GM21528 (cell line): Measurements from ENCODE around the gene PATJ.
"Not testable (repeated sequence)": the region's sequence is repeated elsewhere in the genome, so short reads cannot be mapped to it uniquely, and the experiment has no call there.

ENCODE experiments used
- ATAC-seq: cut with Tn5 transposase; IDR thresholded peaks from one replicate; pipeline ENCODE4 v1.9.1; 2021; ENCODE audit warnings: mild to moderate bottlenecking, moderate library complexity; ENCODE audit not compliant: unreplicated experiment, low FRiP score

Gene PATJ

DNA sequence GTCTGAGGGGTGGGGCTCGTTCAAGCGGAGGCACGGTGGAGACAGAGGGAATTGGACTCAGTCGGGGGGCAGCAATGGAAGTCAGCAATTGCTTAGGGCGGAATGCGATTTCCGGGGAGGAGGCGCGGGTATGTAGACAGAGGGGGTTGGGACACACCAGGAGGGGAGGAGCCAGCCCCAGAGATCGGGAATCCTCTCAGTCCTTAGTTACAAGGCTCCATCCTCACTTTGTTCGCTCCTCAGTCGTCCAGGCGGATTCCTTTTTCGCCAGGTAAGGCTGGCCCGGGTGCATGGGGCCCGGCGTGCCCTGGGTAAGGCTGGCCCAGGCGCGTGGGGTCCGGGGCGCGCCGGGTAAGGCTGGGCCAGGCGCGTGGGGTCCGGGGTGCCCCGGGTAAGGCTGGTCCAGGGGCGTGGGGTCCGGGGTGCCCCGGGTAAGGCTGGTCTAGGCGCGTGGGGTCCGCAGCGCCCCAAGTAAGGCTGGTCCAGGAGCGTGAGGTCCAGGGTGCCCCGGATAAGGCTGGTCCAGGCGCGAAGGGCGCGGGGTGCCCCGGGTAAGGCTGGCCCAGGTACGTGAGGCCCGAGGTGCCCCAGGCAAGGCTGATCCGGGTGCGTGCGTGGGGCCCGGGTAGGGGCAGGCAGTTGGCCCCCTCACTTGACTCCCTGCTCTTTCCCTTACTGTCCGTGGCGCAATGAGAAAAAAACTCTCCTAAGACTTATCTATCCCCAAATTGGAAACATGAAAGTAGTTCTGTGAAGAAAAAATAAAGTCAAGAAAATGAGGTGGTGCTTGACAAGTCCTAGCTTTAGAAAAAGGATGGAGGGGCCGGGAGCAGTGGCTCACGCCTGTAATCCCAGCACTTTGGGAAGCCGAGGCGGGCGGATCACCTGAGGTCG lies 452.6 kb downstream of the PATJ start, which contains the start of gene L1TD1:
L1TD1 (plus strand) TSS at position 199 of the 894 bp plus-strand sequence. CDS start 11,780 bp downstream, outside the sequence.
- ATAC-seq = no peak

DNA sequence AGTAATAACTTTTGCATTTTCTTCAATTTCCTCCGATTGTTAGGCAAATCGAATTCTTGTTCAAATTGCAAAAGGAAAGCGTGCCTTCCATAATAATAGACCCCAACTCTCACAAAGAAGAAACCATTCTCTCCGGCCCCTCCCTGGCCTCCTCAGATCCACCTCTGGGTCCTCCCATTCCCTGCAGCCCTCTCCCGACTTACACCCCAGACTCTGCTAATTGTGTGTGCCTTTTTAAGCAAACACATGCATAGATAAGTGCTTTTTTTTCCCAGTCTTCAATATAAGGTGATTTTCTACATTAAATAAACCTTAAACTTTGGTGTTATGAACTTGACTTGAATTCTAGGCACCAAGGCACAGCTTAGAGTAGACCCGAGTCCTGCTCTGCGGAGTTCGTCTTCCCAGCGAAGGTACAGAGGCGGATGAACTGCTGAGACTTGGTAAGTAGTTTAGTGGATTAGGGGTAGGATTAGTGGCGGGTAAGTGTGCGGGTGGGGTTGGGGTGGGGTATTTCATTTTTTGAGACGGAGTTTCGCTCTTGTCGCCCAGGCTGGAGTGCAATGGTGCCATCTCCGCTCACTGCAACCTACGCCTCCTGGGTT lies 453.9 kb downstream of the PATJ start:
- no peak for ATAC-seq

DNA sequence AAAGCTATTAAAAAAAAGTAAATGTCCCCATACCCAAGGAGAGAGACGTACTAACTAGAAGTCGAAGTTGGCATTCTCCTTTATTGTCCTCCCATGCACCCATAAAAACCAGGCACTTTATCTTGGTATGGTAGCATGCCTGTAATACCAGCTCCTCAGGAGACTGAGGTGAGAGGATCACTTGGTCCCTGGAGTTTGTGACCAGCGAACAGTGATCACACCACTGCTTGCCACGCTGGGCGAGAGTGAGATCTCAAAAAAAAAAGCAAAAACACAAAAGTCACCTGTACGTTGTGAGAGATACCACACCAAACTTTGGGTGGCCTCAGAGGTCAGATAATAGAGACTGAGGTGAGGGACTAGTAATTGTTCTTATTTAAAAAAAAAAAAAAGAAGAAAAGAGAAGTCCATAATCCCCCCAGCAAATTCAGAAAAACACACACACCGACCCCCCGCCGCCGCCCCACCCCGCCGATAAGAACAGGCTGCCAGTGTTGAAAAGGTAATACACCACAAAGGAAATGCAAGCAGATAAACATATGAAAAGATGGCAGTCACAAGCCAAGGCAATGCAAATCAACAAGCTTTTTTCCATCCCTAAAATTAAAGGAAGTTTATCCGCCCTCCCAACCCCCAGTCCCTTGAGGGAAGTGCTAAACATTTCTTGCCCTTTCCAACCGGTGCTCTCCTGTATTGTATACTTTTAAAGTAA lies 455.9 kb downstream of the PATJ start:
- ATAC-seq = no peak

DNA sequence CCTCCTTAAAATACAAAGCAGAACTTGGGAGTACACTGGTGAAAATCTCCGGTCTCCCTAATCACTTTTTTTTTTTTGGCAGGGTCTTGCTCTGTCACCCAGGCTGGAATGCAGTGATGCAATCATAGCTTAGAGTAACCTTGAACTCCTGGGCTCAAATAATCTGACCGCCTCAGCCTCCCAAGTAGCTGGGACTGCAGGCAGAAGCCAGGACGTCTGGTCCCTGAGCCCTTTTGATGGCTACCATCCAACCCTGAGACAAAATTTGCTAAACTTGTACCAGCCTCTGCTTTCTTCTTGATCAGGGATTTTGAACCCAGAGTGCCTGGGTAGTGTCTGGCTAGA lies 456.5 kb downstream of the PATJ start:
- no peak for ATAC-seq

DNA sequence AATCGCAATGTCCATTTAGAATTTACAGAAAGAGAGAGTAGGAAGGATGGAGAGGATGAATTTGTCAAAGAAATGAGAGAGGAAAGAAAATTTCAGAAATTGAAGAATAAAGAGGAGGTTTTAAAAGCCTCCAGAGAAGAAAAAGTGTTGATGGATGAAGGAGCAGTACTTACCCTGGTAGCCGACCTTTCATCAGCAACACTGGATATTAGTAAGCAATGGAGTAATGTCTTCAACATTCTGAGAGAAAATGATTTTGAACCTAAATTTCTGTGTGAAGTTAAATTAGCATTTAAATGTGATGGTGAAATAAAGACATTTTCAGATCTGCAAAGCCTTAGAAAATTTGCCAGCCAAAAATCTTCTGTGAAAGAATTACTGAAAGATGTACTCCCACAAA lies 464.9 kb downstream of the PATJ start:
- ATAC-seq = no peak

DNA sequence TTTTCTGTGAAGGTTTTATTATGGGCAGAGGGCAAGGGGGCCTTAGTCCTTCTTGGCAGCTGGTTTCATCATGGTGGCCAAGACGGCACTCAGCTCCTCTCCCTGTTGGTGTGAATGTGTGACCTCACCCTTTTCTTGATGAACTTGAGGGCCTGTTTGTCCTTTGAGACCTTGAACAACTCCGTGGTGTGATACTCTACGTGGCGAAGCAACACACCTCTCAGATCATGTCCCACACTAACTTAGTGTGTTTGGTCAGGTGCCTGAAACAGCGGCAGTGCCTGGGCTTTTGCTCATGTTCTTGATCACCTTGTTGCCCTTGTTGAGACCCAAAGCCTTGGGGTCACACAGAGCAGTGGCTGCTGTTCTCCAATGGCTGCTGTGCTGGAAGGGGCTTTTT lies 465.8 kb downstream of the PATJ start:
- no peak for ATAC-seq

DNA sequence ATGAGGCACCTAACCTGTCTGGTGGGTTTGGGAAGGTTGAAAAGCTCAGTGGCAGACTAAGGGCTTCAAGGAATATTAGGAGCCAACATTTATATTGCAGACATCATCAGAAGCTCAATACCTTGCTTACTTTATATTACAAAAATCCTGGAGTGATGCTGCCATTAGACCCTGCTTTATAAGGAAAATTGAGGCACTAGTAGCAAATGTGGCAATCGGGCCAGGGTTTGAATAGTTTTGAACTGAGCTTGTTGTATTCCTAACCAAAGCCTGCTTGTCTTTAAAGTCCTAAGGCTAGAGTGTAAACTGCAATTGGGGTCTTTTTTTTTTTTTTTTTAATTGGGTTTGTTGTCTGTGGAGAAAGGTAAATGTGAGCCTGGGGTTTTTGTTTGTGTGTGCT lies 466.7 kb downstream of the PATJ start:
- ATAC-seq = no peak

DNA sequence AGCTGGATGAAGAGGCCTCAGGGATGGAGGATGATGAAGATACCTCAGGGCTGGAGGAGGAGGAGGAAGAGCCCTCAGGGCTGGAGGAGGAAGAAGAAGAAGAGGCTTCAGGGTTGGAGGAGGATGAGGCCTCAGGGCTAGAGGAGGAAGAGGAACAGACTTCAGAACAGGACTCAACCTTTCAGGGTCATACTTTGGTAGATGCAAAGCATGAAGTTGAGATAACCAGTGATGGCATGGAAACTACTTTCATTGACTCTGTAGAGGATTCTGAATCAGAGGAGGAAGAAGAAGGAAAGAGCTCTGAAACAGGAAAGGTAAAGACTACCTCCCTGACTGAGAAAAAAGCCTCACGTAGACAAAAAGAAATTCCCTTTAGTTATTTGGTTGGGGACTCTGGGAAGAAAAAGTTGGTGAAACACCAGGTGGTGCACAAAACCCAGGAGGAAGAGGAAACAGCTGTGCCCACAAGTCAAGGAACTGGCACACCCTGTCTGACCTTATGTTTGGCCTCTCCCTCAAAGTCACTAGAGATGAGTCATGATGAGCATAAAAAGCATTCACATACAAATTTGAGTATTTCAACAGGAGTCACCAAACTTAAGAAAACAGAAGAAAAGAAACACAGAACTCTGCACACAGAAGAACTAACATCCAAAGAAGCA lies 467.8 kb downstream of the PATJ start:
- no peak for ATAC-seq

DNA sequence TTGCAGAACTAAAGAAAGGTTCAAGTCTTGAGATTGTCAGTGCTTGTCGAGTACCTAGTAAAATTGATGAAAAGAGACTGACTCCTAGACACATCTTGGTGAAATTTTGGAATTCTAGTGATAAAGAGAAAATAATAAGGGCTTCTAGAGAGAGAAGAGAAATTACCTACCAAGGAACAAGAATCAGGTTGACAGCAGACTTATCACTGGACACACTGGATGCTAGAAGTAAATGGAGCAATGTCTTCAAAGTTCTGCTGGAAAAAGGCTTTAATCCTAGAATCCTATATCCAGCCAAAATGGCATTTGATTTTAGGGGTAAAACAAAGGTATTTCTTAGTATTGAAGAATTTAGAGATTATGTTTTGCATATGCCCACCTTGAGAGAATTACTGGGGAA lies 468.7 kb downstream of the PATJ start:
- no peak for ATAC-seq

DNA sequence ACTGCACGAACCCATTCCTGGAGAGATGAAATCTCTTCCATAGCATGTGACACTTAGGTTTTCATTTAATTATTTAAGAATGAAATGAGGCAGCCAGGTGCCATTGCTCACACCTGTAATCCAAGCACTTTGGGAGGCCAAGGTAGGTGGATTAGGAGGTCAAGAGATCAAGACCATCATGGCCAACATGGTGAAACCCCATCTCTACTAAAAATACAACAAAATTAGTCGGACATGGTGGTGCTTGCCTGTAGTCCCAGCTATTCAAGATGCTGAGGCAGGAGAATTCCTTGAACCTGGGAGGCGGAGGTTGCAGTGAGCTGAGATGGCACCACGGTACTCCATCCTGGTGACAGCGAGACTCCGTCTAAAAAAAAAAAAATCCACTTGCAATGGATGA lies 470.1 kb downstream of the PATJ start:
- no peak for ATAC-seq

DNA sequence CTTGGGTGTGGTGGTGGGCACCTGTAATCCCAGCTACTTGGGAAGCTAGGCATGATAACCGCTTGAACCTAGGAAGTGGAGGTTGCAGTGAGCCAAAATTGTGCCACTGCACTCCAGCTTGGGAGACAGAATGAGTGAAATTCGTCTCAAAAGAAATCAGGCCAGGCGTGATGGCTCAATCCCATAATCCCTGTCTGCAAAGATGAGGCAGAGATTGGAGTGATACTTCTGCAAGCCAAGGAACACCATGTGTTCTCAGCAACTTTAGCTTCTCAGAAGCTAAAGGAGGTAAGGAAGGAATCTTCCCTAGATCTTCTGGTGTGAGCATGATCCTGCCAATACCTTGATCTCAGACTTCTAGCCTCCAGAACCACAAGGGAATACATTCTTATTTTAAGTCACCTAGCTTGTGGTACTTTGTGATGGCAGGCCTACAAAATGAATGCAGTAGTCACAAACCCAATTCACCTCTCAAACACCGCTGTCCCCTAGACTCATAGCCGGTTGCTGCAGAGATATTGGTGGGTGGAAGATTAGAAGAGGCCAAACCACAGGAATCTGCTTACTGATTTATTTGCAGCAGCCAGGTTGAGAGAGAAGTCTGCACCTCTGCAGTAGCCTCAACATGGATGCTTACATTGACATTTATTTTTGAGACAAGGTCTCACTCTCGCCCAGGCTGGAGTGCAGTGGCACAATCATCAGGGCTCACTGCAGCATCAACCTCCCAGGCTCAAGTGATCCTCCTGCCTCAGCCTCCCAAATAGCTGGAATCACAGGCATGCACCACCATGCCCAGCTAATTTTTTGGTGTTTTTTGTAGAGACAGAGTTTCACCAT lies 471.0 kb downstream of the PATJ start:
- ATAC-seq = no peak

DNA sequence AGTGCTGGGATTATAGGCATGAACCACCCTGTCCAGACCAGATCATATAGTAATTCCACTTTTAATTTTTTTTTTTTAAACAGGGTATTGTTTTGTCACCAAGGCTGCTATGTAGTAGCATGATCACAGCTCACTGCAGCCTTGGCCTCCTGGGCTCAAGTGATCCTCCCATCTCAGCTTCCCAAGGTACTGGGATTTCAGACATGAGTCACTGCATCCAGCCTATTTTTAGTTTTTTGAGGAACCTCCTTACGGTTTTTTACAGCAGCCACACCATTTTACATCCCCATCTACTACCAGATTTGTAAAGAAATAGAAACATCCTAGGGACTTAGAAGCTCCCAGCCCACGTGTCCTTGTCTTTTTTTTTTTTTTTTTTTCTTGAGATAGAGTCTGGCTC lies 476.3 kb downstream of the PATJ start:
- no peak for ATAC-seq

DNA sequence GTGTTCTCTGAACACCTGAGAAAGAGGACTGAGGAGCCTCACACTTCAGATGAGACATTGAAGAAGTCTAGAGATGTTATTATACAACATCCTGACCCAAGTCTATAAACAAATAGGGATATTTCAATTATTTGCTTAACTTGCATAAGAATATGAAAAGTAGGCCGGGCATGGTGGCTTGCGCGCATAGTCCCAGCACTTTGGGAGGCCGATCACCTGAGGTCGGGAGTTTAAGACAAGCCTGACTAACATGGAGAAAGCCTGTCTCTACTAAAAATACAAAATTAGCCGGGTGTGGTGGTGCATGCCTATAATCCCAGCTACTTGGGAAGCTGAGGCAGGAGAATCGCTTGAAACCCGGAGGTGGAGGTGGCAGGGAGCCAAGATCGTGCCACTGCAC lies 478.2 kb downstream of the PATJ start:
- not testable (repeated sequence) for ATAC-seq

DNA sequence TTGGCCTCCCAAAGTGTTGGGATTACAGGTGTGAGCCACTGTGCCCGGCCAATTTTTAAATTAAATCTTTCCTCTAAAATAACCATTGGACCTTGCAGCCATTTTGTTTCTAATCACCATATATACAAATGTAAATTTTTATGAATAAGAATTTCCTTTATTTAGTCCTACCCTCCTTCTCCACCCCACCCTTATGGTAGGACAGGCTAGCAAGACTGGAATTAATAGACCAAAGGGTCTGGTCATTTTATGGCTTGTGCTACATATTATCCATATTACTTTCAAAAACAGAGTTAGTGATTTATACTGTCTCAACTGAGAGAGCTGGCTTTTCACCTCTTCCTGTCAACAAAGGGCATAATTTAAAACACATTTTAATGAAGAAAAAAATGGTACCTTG lies 478.9 kb downstream of the PATJ start:
- no peak for ATAC-seq

DNA sequence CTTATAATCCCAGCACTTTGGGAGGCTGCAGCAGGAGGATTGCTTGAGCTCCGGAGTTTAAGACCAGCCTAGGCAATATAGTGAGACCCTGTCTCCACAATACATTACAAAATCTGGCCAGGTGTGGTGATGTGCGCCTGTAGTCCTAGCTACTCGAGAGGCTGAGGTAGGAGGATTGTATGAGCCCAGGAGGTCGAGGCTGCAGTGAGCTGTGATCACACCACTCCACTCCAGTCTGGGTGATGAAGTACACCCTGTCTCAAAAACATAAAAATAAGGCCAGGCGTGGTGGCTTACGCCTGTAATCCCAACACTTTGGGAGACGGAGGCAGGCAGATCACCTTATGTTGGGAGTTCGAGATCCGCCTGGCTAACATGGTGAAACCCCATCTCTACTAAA lies 480.0 kb downstream of the PATJ start:
- no peak for ATAC-seq

DNA sequence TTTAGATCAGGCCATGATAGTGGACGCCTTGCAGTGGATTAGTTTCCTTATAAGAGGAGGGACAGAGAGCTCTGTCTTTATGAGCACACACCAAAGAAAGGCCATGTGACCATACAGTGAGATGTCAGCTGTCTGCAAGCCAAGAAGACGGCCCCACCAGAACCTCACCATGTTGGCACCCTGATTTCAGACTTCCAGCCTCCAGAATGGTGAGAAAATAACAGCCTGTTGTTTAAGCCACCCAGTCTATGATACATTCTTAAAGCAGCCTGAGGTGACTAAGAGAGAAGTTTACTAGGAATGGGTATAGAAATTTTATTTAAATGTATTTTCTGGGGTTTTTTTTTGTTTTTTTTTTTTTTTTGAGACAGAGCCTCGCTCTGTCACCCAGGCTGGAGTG lies 481.9 kb downstream of the PATJ start:
- no peak for ATAC-seq

DNA sequence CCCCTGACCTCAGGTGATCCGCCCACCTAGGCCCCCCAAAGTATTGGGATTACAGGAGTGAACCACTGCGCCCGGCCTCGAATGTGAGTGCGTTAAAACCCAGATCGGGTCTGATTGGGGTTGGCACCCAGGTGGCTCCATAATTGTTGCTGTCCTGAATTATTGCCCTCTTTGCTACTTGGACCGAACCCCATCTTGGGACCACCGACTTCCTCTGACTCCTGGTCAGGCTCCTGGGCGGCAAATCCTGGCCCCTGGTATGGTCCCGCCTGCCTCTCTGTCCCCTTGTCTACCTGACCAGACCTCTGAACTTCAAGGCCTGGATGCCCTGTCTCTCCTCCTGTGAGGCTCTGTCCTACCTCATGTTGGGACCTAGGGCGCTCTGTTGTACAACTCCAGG lies 485.2 kb downstream of the PATJ start:
- no peak for ATAC-seq
